Subcutaneous adipose tissue (tissue), 4 donors: Measurements from ENCODE around the gene EGFL7. TPM values are rescaled to one million over a fixed set of nuclear protein-coding genes. Genes with fewer than 3 reads are reported as not detected.

Source experiments
- total RNA-seq, 4 donors: library from RNA; depleted of rRNA; stranded (reverse); fragments of >200 nt; gene quantifications; one replicate each; pipeline ENCODE4 v1.1.0, GENCODE V29; 2016
- TF ChIP-seq, protein P1 (sequence below): fragments of 450-650 bp; IDR thresholded peaks from one replicate; pipeline ENCODE4 v1.5.1; 2016; ENCODE audit warnings: low read depth, mild to moderate bottlenecking, control low read depth, antibody characterized with exemption, moderate library complexity

Gene EGFL7
- total RNA-seq, 4 donors from 2014 or later: 47.6 to 161 (median 102) TPM

DNA sequence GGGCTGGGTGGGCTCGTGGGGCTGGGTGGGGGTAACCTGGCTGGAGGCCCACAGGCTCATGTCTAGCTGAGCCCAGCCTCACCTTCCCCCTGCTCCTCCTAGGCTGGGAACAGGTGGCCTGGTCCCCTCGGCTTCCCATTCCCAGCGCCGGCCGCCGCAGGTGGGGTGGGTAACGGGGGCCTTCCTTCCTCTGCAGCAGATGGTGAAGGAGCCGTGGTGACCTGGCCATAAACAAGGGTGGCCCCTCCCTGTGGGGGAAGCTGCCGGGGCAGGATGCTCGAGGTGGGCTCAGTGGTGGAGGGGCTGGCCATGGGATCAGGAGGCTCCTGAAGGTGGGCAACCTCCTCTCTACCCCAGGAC lies 41.0 kb upstream of the EGFL7 start:
- TF ChIP-seq, protein P1, sequence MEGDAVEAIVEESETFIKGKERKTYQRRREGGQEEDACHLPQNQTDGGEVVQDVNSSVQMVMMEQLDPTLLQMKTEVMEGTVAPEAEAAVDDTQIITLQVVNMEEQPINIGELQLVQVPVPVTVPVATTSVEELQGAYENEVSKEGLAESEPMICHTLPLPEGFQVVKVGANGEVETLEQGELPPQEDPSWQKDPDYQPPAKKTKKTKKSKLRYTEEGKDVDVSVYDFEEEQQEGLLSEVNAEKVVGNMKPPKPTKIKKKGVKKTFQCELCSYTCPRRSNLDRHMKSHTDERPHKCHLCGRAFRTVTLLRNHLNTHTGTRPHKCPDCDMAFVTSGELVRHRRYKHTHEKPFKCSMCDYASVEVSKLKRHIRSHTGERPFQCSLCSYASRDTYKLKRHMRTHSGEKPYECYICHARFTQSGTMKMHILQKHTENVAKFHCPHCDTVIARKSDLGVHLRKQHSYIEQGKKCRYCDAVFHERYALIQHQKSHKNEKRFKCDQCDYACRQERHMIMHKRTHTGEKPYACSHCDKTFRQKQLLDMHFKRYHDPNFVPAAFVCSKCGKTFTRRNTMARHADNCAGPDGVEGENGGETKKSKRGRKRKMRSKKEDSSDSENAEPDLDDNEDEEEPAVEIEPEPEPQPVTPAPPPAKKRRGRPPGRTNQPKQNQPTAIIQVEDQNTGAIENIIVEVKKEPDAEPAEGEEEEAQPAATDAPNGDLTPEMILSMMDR: no peak

DNA sequence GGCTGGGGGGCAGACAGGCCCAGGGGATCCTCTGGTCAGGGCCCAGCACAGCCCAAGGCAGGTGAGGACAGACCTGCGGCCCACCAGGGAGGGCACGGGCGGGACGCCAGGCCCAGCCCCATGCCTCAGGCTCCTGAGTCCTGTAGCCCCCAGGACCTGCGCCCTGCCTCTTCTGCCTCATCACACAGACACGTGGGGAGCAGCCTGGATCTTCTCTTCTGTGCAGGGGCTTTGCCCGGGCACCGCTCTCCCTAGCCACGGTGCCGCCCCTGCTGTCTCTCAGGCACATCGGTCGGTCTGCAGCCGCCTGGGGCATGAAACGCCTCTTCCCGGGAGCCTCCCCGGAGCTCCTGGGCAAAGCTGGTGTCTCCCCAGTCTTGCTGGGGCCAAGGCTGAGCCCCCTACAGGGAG lies 40.2 kb upstream of the EGFL7 start:
- TF ChIP-seq, protein P1: no peak

DNA sequence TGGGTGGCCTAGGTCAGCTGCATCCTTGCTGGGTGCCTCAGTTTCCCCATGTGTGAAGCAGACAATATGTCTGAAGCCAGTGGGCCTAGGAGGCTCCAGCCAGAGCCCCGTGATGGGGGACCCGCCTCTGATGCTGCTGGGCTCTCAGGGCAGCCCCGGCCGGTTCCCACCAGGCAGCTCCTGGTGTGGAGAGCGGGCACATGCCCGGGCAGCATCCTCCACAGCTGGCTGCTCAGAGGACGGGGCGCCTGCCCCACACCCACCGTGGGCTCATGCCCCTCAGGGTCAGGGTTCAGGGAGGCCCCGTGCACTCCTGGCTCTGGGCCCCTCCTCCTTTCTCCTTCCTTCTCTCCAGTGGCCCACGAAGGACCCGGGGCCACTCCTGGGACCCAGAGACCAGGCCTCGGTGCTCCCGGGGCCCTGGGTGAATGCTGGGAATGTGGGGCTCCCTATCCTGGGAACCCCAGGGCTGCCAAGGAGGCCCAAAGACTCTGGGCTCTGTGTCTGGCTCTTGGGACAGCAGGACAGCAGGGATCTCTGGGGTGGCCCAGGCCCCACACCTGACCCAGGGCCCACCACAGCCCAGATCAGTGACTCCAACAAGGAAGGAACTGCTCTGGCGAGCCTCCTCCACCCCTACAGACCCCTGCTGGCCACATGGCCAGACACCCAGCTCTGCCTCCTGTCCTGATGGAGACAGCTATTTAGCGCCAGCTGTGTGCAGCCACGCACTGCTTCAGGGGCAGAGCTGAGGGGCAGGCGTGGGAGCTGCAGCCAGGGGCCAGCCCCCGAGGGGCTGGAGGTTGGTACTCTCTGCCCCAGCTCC lies 39.5 kb upstream of the EGFL7 start:
- TF ChIP-seq, protein P1: no peak

DNA sequence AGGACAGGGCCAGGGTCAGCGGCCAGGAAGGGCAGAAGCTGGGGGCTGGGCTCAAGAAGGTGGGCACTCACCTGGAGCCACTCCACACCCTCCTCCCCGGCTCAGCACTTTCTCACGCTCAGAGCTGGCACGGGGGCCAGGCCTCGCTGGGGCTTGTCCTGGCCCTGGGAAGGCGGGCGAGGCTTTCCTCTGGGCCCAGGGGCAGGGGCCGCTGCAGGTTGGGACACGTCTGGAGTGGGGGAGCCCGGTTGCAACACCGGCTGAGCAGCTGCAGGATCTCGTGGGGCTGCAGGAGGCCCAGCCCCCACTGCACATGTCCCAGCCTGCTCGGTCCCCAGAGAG lies 38.9 kb upstream of the EGFL7 start:
- TF ChIP-seq, protein P1: no peak

DNA sequence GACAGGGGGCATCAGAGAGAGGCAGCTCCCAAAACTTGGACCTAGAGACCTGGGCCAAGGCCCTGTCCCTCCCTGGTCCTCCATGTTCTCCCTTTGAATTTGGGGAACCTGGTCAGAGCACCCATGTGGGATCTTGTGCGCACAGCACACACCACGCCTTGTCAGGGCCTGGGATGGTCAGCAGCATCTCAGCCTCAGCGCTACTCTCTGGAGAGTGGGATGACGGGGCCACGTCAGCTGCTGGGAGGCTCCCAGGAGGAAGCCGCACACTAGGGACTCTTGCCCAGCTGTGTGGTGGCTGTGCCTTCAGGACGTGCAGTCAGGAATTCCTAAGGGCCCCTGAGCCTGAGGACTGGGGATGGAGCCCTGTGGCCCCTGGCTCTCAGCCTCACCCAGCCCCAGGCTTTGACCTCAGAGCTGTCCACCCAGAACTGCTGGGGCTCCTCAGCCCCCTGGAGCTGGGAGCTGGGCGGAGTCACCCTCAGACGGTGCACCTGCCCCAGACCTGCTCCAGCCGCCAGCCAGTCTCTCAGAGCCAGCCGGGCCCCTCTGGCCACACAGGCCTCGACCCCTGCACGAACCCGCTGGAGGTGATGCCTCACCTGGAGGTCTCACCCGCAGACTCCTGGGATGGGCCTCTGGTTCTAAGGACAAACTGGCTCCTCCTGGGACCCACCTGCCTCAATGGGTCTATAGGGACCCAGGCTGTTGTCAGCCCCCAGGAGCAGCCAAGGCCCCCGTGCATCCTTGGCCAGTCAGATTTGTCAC lies 38.3 kb upstream of the EGFL7 start:
- TF ChIP-seq, protein P1: no peak

DNA sequence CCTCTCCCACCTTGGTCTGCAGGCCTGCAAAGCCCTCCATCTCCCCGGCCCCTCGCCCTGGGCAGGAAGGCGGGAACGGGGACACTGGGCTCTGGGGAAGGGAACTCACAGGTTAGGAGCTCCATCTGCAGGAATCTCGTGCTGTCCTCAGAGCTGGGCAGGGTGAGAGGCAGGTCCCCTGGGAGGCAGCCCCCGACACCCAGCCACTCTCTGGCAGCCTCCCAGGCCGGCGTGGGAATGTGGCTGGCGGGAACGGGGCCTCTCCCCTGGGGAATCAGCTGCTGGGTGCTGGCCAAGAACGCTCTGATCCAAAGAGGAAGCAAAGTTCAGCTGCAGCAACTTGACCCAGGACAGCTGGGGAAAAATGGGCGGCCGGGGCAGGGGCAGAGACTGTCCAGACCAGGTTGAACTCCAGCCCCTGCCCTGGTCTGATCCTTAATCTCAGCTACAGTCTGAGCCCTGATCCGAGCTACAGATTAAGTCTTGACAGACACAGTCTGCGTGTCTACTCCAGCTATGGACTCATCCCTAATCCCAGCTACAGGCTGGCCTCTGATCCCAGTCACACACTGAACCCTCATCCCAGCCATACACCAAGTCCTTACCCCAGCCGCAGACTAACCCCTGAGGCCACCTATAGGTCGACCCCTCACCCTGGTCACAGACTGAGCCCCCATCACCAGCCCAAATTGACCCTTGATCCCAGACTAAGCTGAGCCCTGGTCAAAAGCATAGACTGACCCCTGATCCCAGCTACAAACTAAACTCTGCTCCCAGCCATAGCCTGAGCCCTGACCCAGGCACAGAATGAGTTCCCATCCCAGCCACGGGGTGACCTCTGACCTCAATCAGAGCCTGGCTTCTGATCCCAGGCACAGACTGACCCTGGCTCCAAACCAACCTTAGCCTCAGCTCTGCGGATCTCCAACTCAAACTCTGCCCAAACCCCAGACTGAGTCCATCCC lies 37.3 kb upstream of the EGFL7 start:
- TF ChIP-seq, protein P1: no peak
